A549 (cell line): ENCODE results near the gene MYO1D. TPM values are rescaled to one million over a fixed set of nuclear protein-coding genes. Genes with fewer than 3 reads are reported as not detected.
A peak's percentile ranks its signal among the peaks of the same experiment; 100 is the strongest.

Experiments
- ATAC-seq, 2 experiments: fragments of 200-7000 bp in 1 of 2; fragments of >200 bp in 1 of 2; cut with Nextera tagmentation in 1 of 2; cut with Tn5 transposase in 1 of 2; 3 replicates each; pipeline versions ENCODE4 v1.8.0 to v1.9.1; 2018 to 2020; ENCODE audit warnings: mild to moderate bottlenecking in 1 of 2, moderate library complexity in 1 of 2
- CTCF ChIA-PET: fragments of 300-600 bp; sonication (Branson Sonifier 250); formaldehyde crosslinking; extraction: SDS; loops from one replicate; lab custom pipeline; 2021; ENCODE audit warnings: antibody characterized with exemption, inconsistent platforms; lab: Yijun Ruan, JAX
- POLR2A ChIA-PET: fragments of 350-600 bp; formaldehyde crosslinking; extraction: SDS; loops from one replicate; lab custom pipeline; 2021; ENCODE audit warnings: antibody characterized with exemption, inconsistent platforms; lab: Yijun Ruan, JAX
- DNase-seq, 2 experiments: peaks; one replicate each; pipeline versions ENCODE4 v3.0.0 to v3.0.0-alpha.2; 2011 to 2016; ENCODE audit warnings: low read depth in 1 of 2, low spot score in 1 of 2
- FAIRE-seq: peaks from 2 replicates; lab custom pipeline; 2011; peaks lifted over from hg19 to GRCh38; lab: Jason Lieb, UNC
- H3K27ac ChIP-seq, 2 experiments: fragments of >200 bp; sonication (Bioruptor Twin); formaldehyde crosslinking; 3 replicates each; pipeline ENCODE4 v1.5.1; 2016 to 2017
- H3K4me1 ChIP-seq: fragments of >200 bp; sonication (Bioruptor Twin); formaldehyde crosslinking; 3 replicates; pipeline ENCODE4 v1.6.1; 2016
- H3K4me2 ChIP-seq: fragments of >200 bp; sonication (Bioruptor Twin); formaldehyde crosslinking; 3 replicates; pipeline ENCODE4 v1.6.1; 2016
- H3K4me3 ChIP-seq: fragments of >200 bp; sonication (Bioruptor Twin); formaldehyde crosslinking; 3 replicates; pipeline ENCODE4 v1.5.1; 2016
- H3K9me3 ChIP-seq: fragments of >200 bp; sonication (Bioruptor Twin); formaldehyde crosslinking; 3 replicates; pipeline ENCODE4 v1.6.1; 2016
- BHLHE40 ChIP-seq: IDR thresholded peaks from 2 replicates; pipeline ENCODE4 v1.6.1; 2012; ENCODE audit warnings: low read depth, low read length, inconsistent platforms
- CBX2 ChIP-seq: fragments of 200-600 bp; sonication (generic); IDR thresholded peaks from 2 replicates; pipeline ENCODE4 v1.6.1; 2016; ENCODE audit warnings: low read depth, mild to moderate bottlenecking, borderline replicate concordance
- CHD2 ChIP-seq: fragments of 150-350 bp; IDR thresholded peaks from 2 replicates; pipeline ENCODE4 v1.6.1; 2014; ENCODE audit warnings: low read length; ENCODE audit not compliant: partially characterized antibody
- CHD4 ChIP-seq: fragments of 200-600 bp; sonication (generic); IDR thresholded peaks from 2 replicates; pipeline ENCODE4 v1.6.1; 2016; ENCODE audit warnings: antibody characterized with exemption, mild to moderate bottlenecking, borderline replicate concordance
- CTCF ChIP-seq: fragments of >200 bp; sonication (Bioruptor Twin); formaldehyde crosslinking; IDR thresholded peaks from 3 replicates; pipeline ENCODE4 v1.5.1; 2016
- EHMT2 ChIP-seq: fragments of 200-600 bp; sonication (generic); IDR thresholded peaks from 2 replicates; pipeline ENCODE4 v1.6.1; 2016; ENCODE audit warnings: antibody characterized with exemption, low read depth, mild to moderate bottlenecking, moderate library complexity
- ELK1 ChIP-seq: fragments of 150-350 bp; IDR thresholded peaks from 2 replicates; pipeline ENCODE4 v1.6.1; 2014; ENCODE audit warnings: low read depth, mild to moderate bottlenecking, low read length
- EP300 ChIP-seq, 2 experiments: fragments of >200 bp; sonication (Bioruptor Twin); formaldehyde crosslinking; IDR thresholded peaks; 2 replicates in 1 of 2; 3 replicates in 1 of 2; pipeline ENCODE4 v1.6.1; 2016 to 2017
- FOSB ChIP-seq: fragments of 250-450 bp; sonication (Bioruptor Pico); IDR thresholded peaks from 2 replicates; pipeline ENCODE4 v1.5.0; 2020; ENCODE audit warnings: mild to moderate bottlenecking, moderate library complexity
- FOSL2 ChIP-seq, 2 experiments: fragments of 450-650 bp in 1 of 2; fragments of >200 bp in 1 of 2; sonication (Bioruptor Twin) in 1 of 2; formaldehyde crosslinking; IDR thresholded peaks; 2 replicates each; pipeline versions ENCODE4 v1.5.0 to v1.6.1; 2016 to 2020; ENCODE audit warnings: mild to moderate bottlenecking in 1 of 2, moderate library complexity in 1 of 2
- HOXB5 ChIP-seq: fragments of 250-450 bp; sonication (Bioruptor Pico); IDR thresholded peaks from 2 replicates; pipeline ENCODE4 v1.5.0; 2020; ENCODE audit warnings: mild to moderate bottlenecking, moderate library complexity
- JUN ChIP-seq, 2 experiments: fragments of >200 bp; sonication (Bioruptor Twin); formaldehyde crosslinking; IDR thresholded peaks; 2 replicates in 1 of 2; 3 replicates in 1 of 2; pipeline ENCODE4 v1.6.1; 2016 to 2017
- JUNB ChIP-seq: fragments of >200 bp; sonication (Bioruptor Twin); formaldehyde crosslinking; IDR thresholded peaks from 2 replicates; pipeline ENCODE4 v1.6.1; 2016
- KDM1A ChIP-seq: fragments of 200-600 bp; sonication (generic); IDR thresholded peaks from 2 replicates; pipeline ENCODE4 v1.6.1; 2016; ENCODE audit warnings: low read depth, mild to moderate bottlenecking
- MYC ChIP-seq: IDR thresholded peaks from 2 replicates; pipeline ENCODE4 v1.6.1; 2012; ENCODE audit warnings: mild to moderate bottlenecking, inconsistent platforms, low read length, improper control_type of control experiment, borderline replicate concordance
- POLR2A ChIP-seq: IDR thresholded peaks from 2 replicates; pipeline ENCODE4 v1.6.1; 2012; ENCODE audit warnings: mild to moderate bottlenecking, low read length
- POLR2AphosphoS2 ChIP-seq: conservative IDR thresholded peaks from 2 replicates; pipeline ENCODE4 v1.6.1; 2012; ENCODE audit warnings: low read length, improper control_type of control experiment, inconsistent platforms
- RAD21 ChIP-seq, 2 experiments: fragments of >200 bp in 1 of 2; sonication (Bioruptor Twin) in 1 of 2; formaldehyde crosslinking in 1 of 2; IDR thresholded peaks in 1 of 2; conservative IDR thresholded peaks in 1 of 2; 2 replicates in 1 of 2; 3 replicates in 1 of 2; pipeline ENCODE4 v1.6.1; 2012 to 2018; ENCODE audit warnings: inconsistent platforms in 1 of 2
- RARB ChIP-seq: fragments of 250-450 bp; sonication (Bioruptor Pico); IDR thresholded peaks from 2 replicates; pipeline ENCODE4 v1.8.0; 2021; ENCODE audit warnings: mild to moderate bottlenecking, moderate library complexity
- SMC3 ChIP-seq: fragments of >200 bp; sonication (Bioruptor Twin); formaldehyde crosslinking; IDR thresholded peaks from 3 replicates; pipeline ENCODE4 v1.6.1; 2018; ENCODE audit warnings: inconsistent platforms
- SREBF2 ChIP-seq: fragments of 450-650 bp; IDR thresholded peaks from 2 replicates; pipeline ENCODE4 v1.6.1; 2014; ENCODE audit warnings: mild to moderate bottlenecking, moderate library complexity
- TFCP2L1 ChIP-seq: fragments of 250-450 bp; sonication (Bioruptor Pico); IDR thresholded peaks from 2 replicates; pipeline ENCODE4 v1.5.0; 2021; ENCODE audit warnings: mild to moderate bottlenecking
- ZFP36 ChIP-seq: fragments of 450-650 bp; IDR thresholded peaks from 2 replicates; pipeline ENCODE4 v1.6.1; 2014; ENCODE audit warnings: borderline replicate concordance; ENCODE audit not compliant: partially characterized antibody
- WGBS: methylation state at CpG from one replicate; pipeline ENCODE4 v1.1.6; 2017; ENCODE audit errors: missing lambda C conversion rate; 5-methylcytosine and 5-hydroxymethylcytosine counted together
- polyA plus RNA-seq, 4 experiments: library from polyadenylated mRNA; depleted of rRNA in 3 of 4; stranded (reverse); fragments of >200 nt; fragmentation: RNase III in 1 of 4; extraction: RNeasy Plus Mini Kit Qiagen cat#74134 plus additional on column Dnase treatment in 1 of 4; gene quantifications; 2 replicates in 3 of 4; 3 replicates in 1 of 4; pipeline ENCODE4 v1.2.3, GENCODE V29; 2011 to 2017
- TF ChIP-seq, protein P1 (sequence below): fragments of 250-450 bp; sonication (Bioruptor Pico); IDR thresholded peaks from 2 replicates; pipeline ENCODE4 v1.5.0; 2020; ENCODE audit warnings: low read depth, mild to moderate bottlenecking, moderate library complexity

Gene MYO1D
- polyA plus RNA-seq, 2 of the 4 experiments (the other 2 are of a cell fraction), result 2.8 to 4.2 TPM

- no peak for DNase-seq
- CTCF ChIA-PET, result interaction anchor here (0.6 to 3.0 kb wide), 7 partner anchors 9 to 249 kb away, joined by 3 to 8 read pairs (median 4); no protein-coding TSS in a partner anchor
- no peak overlapping the region for H3K4me2 ChIP-seq
- TF ChIP-seq TFCP2L1 (no peak), MYC (no peak), JUNB (no peak), FOSB (CRISPR knock-in tag) (no peak), BHLHE40 (no peak), ZFP36 (no peak), EP300 (IDR thresholded peaks at IDR 0.05) (no peak), SMC3 (no peak), POLR2A (no peak), POLR2AphosphoS2 (no peak), KDM1A (no peak), FOSL2 (IDR thresholded peaks at IDR 0.05) (no peak), FOSL2 (CRISPR knock-in tag; IDR thresholded peaks at IDR 0.05) (no peak), RAD21 (conservative IDR thresholded peaks at IDR 0.05 in 1 of 2, IDR thresholded peaks at IDR 0.05 in 1 of 2) (no peak)
- TF ChIP-seq, all 56 proteins: peak for 0
- ATAC-seq (peak in 1 of 2 experiments; percentile 19; a peak in 1 of 6 replicates), FAIRE-seq (no peak)
- POLR2A ChIA-PET, result no interaction called here
- Histone ChIP-seq H3K4me1 (no peaks in the 10 kb centered on the region), H3K27ac (no peak overlapping the region), H3K4me3 (no peak overlapping the region), H3K9me3 (no peaks in the 10 kb centered on the region)
- WGBS, result 71% methylated on average over 6 of the region's 6 CpGs
Measured at GRCh38 chr17:32732900-32733299, 144.0 kb downstream of the MYO1D start.

DNA sequence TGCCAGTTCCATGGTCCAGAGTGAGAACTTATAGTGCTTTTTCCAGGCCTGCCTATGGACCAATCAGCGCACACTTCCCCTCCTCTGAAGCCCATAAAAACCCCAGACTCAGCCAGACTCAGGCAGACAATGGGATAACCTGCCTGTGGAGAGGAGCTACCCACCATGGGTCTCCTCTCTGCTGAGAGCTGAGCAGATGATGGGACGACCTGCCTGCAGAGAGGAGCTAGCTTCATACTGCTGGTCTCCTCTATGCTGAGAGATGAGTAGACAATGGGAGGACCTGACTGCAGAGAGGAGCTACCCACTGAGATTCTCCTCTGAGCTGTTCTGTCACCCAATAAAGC is 144.7 kb downstream of the MYO1D start:
- no peak overlapping the region for H3K4me3 ChIP-seq
- no peaks in the 10 kb centered on the region for H3K9me3 ChIP-seq
- no peaks in the 10 kb centered on the region for H3K4me1 ChIP-seq
- ChIA-PET POLR2A (no interaction called here), CTCF (interaction anchor here (1.2 to 3.0 kb wide), 4 partner anchors 9 to 248 kb away, joined by 3 to 8 read pairs (median 4); no protein-coding TSS in a partner anchor)
- ATAC-seq (no peak), DNase-seq (no peak), FAIRE-seq (no peak)
- TF ChIP-seq CHD4 (no peak), POLR2AphosphoS2 (no peak), ELK1 (no peak), CHD2 (no peak)
- H3K27ac ChIP-seq, result no peak overlapping the region
- 64% methylated on average over 2 of the region's 2 CpGs for WGBS
- no peak overlapping the region for H3K4me2 ChIP-seq

DNA sequence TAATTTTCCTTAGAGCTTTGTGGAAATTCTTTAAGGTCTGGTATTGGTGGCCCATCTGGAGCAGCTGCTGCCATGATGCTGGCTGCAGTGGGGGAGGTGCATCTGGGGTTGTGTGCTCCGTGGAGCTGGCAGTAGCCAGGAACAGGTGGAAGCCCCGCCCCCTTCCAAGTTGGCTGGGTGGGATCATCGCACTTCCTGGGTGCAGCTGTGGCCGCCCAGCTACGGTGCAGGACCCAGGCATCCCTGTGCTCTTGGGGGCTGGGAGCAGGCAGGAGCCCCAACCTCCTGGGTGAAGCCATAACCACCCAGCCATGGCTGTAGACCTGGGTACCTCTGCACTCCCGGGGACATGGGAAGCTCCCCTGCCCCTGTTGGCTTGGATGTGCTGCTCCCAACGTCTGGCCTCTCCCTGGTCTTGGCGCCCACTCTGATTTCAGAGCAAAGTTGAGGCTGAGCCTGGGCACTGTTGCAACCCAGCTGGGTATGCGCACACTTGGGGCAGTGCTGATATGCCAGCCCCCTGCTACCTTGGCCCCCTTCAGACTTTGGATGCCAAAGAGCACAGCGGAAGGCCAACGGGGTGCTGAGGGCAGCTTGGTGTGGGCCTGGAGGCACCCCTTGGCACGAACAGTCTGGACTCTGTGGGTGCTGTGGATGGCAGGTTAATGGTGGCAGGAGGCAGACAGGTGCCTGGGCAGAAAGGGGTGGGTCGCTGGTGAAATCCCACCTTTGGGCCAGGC is 145.2 kb downstream of the MYO1D start:
- FAIRE-seq, result no peak
- TF ChIP-seq TFCP2L1 (no peak), POLR2A (no peak), JUN (IDR thresholded peaks at IDR 0.05) (no peak), RARB (no peak), EHMT2 (no peak), KDM1A (no peak), ZFP36 (no peak), HOXB5 (no peak), CTCF (no peak), SREBF2 (no peak), ELK1 (no peak), CBX2 (no peak)
- TF ChIP-seq, protein P1, sequence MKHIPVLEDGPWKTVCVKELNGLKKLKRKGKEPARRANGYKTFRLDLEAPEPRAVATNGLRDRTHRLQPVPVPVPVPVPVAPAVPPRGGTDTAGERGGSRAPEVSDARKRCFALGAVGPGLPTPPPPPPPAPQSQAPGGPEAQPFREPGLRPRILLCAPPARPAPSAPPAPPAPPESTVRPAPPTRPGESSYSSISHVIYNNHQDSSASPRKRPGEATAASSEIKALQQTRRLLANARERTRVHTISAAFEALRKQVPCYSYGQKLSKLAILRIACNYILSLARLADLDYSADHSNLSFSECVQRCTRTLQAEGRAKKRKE (CRISPR knock-in tag), result no peak
- no peak for DNase-seq
- no peak overlapping the region for H3K4me2 ChIP-seq
- no peak overlapping the region for H3K4me3 ChIP-seq
- no peaks in the 10 kb centered on the region for H3K4me1 ChIP-seq
- ChIA-PET CTCF (interaction anchor here (1.0 to 3.0 kb wide), 6 partner anchors 8 to 248 kb away, joined by 3 to 8 read pairs (median 3); no protein-coding TSS in a partner anchor), POLR2A (no interaction called here)
- no peaks in the 10 kb centered on the region for H3K9me3 ChIP-seq
- WGBS, result 66% methylated on average over 10 of the region's 13 CpGs
- no peak overlapping the region for H3K27ac ChIP-seq
- ATAC-seq, result no peak
